GM06990 (cell line): Measurements from ENCODE around the gene BAHCC1.

Source experiments
- DNase-seq: peaks from one replicate; pipeline ENCODE4 v3.0.0-alpha.2; 2011; ENCODE audit not compliant: insufficient read length; ENCODE audit errors: extremely low read depth
- H3K27me3 ChIP-seq: replicated peaks from 2 replicates; pipeline ENCODE4 v1.6.0; 2011; ENCODE audit warnings: low read length; ENCODE audit not compliant: control insufficient read depth, insufficient read depth
- H3K36me3 ChIP-seq: 2 replicates; pipeline ENCODE4 v1.5.1; 2011; ENCODE audit warnings: low read length; ENCODE audit not compliant: control insufficient read depth, insufficient read depth
- H3K4me3 ChIP-seq: replicated peaks from 2 replicates; pipeline ENCODE4 v1.5.1; 2011; ENCODE audit warnings: low read depth, mild to moderate bottlenecking, control low read depth, low read length
- CTCF ChIP-seq: IDR thresholded peaks from 2 replicates; pipeline ENCODE4 v1.5.1; 2011; ENCODE audit warnings: low read length, control low read depth, mild to moderate bottlenecking, inconsistent platforms; ENCODE audit not compliant: insufficient read depth, poor library complexity, severe bottlenecking

Gene BAHCC1

GRCh38 chr17:81417049-81417878, 22.0 kb downstream of the BAHCC1 start:
- no peak for DNase-seq
- TF ChIP-seq CTCF = no peak
- no peaks in the 10 kb centered on the region; the same call in 1 of the 2 replicates for H3K27me3 ChIP-seq
- no peak overlapping the region for H3K4me3 ChIP-seq
- H3K36me3 ChIP-seq = no peaks in the 10 kb centered on the region

GRCh38 chr17:81417879-81418709, 22.8 kb downstream of the BAHCC1 start:
- no peak for TF ChIP-seq CTCF
- no peaks in the 10 kb centered on the region for H3K36me3 ChIP-seq
- DNase-seq = no peak
- no peaks in the 10 kb centered on the region; the same call in 1 of the 2 replicates for H3K27me3 ChIP-seq
- no peak overlapping the region for H3K4me3 ChIP-seq

GRCh38 chr17:81418710-81419318, 23.6 kb downstream of the BAHCC1 start:
- no peaks in the 10 kb centered on the region for H3K36me3 ChIP-seq
- no peaks in the 10 kb centered on the region; the same call in 1 of the 2 replicates for H3K27me3 ChIP-seq
- TF ChIP-seq CTCF = no peak
- no peak for DNase-seq
- H3K4me3 ChIP-seq = no peak overlapping the region

GRCh38 chr17:81419319-81419885, 24.1 kb downstream of the BAHCC1 start:
- Histone ChIP-seq H3K4me3 (no peak overlapping the region), H3K36me3 (no peaks in the 10 kb centered on the region), H3K27me3 (no peaks in the 10 kb centered on the region; the same call in 1 of the 2 replicates)
- DNase-seq = no peak
- no peak for TF ChIP-seq CTCF

GRCh38 chr17:81419886-81420768, 24.9 kb downstream of the BAHCC1 start:
- DNase-seq = no peak
- Histone ChIP-seq H3K27me3 (no peaks in the 10 kb centered on the region; the same call in 1 of the 2 replicates), H3K4me3 (no peak overlapping the region), H3K36me3 (no peaks in the 10 kb centered on the region)
- TF ChIP-seq CTCF = no peak
